NT2/D1 (cell line): Measurements from ENCODE around the gene CDK14.

ENCODE experiments used
- SUZ12 ChIP-seq: IDR thresholded peaks from 2 replicates; pipeline ENCODE4 v1.6.1; 2011; ENCODE audit not compliant: insufficient read length, insufficient read depth; ENCODE audit errors: extremely low read depth
- YY1 ChIP-seq: IDR thresholded peaks from 2 replicates; pipeline ENCODE4 v1.6.1; 2011; ENCODE audit not compliant: insufficient read length, insufficient read depth
- ZNF274 ChIP-seq: IDR thresholded peaks from 2 replicates; pipeline ENCODE4 v1.6.1; 2011; ENCODE audit warnings: mild to moderate bottlenecking, low read depth, low read length

GRCh38 chr7:90759710-90760109 is 163.6 kb downstream of the CDK14 start:
- TF ChIP-seq SUZ12 (no peak), ZNF274 (no peak), YY1 (no peak)
